GM12873 (cell line): ENCODE measurements around the gene LAMB4.
A peak's percentile ranks its signal among the peaks of the same experiment; 100 is the strongest.

Experiments
- CTCF ChIP-seq: IDR thresholded peaks from 2 replicates; pipeline ENCODE4 v1.5.1; 2012; ENCODE audit warnings: low read depth, mild to moderate bottlenecking, moderate library complexity, low read length, control low read depth; ENCODE audit not compliant: insufficient read depth; ENCODE audit errors: missing control alignments

The LAMB4 gene

GRCh38 chr7:108149908-108150307 lies 19.7 kb upstream of the LAMB4 start:
- TF ChIP-seq CTCF = no peak

DNA sequence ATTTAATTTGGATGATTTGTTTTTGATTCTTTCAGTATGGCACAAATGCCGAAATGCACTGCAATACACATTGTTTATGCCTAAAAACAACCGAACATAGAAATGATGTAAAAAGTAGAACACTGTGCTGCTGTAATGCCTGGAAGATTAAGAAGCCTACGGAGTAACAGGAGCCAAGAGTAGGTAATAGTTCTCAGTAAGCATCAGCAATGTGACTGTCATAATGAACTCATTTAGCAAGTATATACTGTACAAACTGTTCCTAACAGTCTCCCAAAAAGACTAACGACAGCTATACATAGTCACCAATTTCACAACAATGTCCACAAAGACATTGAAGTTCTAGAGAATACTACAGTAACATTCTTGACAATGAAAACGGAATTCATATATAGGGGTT lies 19.0 kb upstream of the LAMB4 start:
- no peak for TF ChIP-seq CTCF

GRCh38 chr7:108147031-108147563 lies 16.9 kb upstream of the LAMB4 start:
- TF ChIP-seq CTCF = no peak

- peak; percentile 88 for TF ChIP-seq CTCF
Measured at GRCh38 chr7:108146070-108146842, 16.1 kb upstream of the LAMB4 start.

GRCh38 chr7:108145401-108145800 lies 15.2 kb upstream of the LAMB4 start:
- TF ChIP-seq CTCF = no peak

DNA sequence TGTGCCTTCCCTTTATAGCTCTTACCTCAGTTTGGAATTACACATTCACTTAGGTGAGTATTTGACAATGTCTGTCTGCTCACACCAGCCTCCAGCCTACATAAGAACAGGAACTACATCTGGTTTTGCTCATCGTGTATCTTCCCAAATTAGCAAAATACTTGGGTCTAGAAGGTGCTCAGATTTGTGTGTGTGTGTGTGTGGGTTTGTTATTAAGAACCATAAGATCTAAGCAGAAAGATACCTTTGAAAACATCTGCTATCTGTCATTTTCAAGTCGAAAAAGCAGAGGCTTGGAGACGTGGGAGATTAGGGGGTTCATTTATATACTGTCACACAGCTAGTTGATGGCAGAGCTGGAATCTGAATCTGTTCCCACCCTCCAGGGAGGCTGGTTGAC lies 14.8 kb upstream of the LAMB4 start:
- TF ChIP-seq CTCF = no peak

DNA sequence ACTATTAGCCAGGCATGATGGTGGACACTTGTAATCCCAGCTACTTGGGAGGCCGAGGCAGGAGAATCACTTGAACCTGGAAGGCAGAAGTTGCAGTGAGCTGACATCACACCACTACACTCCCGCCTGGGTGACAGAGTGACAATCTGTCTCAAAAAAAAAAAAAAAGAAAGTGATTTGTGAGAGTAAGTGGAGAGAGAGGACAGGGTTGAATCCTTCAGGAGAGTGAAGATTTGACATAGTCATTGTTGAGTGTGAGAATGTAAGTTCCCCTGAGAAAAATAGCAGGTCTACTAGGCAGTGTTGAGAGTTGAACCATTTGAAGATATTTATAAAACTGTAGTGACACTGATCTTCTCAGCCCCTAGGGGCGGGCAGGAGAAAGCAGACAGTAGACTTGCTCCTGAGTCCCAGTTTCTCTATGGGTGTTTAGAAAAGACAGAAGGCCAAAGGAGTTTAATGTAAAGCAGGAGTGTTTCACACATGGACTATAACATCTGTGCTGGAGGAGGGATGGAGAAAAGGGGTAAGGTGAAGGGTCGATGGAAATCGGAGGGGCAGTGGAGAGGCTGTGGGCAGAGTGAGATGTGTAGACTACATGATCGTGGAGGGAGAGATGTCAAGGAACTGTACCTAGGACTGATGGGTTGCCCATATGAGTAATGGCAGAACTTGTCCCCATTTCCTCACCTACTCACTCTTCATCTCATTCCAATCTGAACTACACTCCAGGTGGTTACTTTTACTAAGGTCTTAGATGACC lies 13.7 kb upstream of the LAMB4 start:
- no peak for TF ChIP-seq CTCF
